GM19239 (cell line): ENCODE data around the gene STARD10.

Source experiments
- DNase-seq: peaks from one replicate; pipeline ENCODE4 v3.0.0; 2011; ENCODE audit warnings: low spot score; ENCODE audit not compliant: insufficient read length
- FAIRE-seq: peaks from 2 replicates; lab custom pipeline; 2011; peaks lifted over from hg19 to GRCh38; lab: Jason Lieb, UNC

STARD10 gene

DNA sequence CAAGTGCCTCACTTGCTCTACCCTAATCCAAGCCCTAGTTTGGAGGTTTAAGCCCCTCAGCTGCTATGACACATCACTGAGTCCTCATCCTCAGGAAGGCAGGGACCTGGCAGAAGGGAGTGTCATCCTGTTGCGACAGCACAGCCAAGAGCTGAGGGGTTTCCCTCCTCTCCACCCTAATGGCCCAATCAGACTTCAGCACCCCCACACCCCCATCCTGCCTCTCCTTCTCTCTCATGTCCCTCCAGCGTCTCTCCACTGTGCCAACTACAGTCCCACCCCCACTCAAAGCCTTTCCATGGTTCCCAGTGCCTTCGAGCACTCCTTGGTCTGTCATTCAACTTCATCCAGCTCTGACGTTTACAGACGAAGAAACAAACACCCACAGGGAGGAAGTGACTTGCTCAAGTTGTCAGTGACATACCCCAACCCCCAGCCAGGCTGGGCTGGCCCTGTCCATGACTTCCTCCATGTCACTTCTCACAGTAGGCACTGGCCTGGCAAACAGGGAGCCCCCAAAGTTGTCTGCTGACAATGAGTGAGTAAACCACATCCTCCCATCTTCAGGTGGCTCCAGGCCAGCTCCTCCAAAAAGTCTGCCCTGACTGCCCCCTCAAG, 57.3 kb downstream of the STARD10 start:
- FAIRE-seq, result peak; percentile 74

DNA sequence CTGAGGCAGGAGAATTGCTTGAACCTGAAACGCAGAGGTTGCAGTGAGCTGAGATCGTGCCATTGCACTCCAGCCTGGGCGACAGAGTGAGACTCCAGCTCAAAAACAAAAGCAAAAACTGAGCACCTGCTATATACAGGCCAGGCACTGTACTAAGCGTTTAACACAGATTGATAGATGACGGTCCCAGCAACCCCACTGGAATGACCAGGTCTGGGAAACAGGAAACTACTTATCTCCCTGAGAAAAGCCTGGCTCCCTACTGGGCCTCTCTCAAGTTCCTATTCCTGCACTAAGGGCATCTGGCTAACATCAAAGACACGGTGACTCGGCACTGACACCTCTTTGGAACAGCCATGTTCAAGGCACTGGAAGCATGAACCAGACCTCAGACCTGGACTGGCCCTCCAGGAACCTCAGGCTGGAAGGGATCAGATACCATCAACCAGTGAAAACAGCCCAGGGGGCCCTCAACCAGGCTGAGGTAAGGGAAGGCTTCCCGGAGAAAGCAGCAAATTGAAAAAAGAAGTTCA, 58.3 kb downstream of the STARD10 start:
- no peak for FAIRE-seq
- no peak for DNase-seq

More for the DNA sequence above, 57.3 kb downstream of the STARD10 start:
- DNase-seq, result no peak

DNA sequence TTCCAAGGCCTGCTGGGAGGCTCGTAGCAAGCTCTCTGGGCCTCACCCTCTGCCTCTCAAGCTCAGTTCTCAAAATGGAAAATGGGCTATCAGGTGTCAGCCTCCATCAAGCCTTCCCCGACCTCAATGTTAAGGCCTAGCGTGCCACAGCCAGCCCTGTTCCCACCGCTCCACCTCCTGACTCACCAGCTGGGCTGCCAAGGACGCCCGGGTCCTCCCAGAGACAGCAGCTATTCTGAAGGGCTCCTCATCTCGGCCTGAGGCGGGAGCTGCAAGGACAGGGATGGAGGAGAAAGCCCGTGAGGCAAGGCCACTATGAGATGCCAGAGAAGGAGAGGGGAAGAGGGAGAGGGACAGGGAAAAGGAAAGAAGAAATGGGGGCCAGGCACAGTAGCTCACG, 61.5 kb downstream of the STARD10 start:
- FAIRE-seq (no peak), DNase-seq (no peak)

GRCh38 chr11:72730737-72731136, 63.1 kb downstream of the STARD10 start:
- DNase-seq (no peak), FAIRE-seq (no peak)

GRCh38 chr11:72730243-72730642, 63.6 kb downstream of the STARD10 start:
- DNase-seq (no peak), FAIRE-seq (no peak)

DNA sequence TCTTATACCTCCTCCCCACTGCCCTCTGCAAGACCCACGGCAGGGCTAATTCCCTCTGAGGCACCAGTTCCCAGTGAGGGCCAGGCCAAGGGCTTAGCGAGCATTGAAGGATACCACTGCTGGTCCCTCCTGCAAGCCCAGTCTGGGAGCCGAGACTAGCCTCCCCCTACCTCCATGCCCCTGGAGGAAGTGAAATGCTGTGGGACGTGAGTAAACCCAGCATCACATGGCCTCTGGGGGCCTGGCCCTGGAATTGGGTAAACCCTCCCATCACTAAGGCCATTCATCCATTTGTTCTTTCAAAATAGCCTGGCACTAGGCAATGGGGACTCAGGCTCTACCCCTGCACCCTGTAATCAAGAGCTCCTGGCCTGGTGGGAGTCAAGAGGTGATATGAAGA, 66.3 kb downstream of the STARD10 start:
- no peak for FAIRE-seq
- DNase-seq, result no peak

DNA sequence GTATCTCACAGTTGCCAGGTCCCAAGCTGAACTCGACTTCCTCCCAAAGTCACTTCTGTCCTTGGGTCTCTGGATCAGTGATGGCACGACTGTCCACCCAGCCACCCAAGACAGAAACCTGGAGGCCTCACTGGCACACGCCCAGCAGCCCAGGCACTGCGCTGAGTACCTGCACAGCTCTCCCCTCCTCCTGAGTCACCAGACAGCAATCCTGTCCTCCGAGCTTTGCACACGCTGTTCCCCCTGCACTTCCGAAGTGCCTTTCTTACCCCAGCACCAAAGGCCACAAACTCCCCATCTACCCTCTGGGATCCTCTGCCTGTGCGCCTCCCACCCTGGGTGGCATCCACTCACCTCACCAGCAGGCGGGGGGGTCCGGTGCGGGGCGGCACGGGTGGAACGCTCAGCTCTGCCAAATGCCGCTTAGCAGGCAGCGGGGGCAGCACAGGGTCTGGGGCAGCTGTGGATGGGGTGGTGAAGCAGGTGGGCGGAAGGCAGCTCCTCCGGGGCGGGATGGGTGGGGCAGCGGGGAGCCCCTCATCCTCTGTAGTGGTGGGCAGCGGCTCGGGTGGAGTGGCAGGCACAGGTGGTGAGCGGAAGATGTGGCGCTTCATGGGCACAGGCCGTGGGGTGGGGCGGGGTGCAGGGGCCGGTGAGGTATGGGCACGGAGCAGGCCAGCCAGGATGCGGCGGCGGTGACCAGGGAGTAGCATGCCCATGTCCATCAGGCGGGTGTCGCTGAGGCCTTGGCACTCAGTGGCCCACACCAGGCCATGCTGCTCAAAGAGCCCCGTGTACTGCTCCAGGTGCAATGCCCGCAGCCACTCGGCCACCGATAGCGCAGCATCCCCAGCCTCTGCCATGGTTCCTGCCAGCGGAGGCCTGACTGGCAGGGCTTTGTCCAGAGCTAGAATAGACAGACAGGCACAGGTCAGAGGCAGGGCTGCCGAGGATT, 67.3 kb downstream of the STARD10 start:
- FAIRE-seq, result no peak

DNA sequence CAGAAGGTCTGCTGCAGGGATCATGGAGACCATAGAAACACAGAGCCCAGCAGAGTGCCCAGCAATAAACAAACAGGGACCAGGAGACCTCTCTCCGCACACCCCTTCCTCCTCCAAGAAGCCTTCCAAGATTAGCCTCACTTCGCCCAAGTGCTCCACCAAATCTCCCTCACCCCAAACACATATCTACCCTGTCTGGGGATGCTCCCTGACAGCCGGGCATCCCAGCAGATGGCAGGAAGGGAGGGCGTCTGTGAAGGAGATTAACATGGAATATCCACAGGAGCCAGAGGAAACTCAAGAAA, 68.2 kb downstream of the STARD10 start:
- FAIRE-seq, result no peak
- no peak for DNase-seq

More for the DNA sequence above, 67.3 kb downstream of the STARD10 start:
- DNase-seq, result no peak

DNA sequence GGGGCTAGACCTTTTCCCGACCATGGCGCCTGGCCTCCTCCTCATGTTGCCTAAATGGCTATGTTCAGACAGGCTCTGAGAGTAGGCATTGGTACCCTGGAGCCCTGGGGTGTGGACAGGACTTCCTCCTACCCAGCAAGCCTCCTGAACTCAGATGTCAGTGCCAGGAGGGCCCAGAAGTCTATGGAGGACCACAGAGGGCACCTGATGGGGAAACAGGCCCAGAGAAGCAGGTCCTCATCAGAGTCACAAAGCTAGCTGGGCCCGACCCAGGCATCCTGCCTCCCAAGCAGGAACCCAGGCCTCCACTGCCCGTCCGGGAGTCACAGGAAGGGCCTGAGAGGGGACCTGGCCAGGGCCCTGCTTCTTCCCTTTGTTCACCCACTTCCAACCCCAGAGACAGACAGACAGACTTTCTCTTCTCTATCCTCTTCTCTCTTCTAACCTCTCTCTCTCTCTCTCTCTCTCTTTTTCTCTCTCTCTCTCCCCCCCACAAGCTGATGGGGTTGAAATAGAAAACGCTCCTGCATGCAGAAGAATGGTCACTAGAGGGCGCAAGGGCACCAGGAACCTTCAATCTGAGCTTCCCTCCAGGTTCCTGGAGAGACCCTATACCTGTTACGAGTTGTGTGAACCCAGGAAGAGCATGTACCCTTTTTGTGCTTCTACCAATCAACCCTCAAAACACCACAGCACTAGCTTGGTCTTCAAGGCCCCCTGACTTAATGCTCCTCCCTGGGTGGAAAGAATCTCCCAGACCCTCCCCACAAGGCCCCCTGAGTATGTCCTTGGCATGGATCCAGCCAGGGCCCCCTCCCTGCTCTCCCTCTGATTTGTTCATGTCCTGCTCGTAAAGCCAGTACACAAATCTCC, 68.8 kb downstream of the STARD10 start:
- peak; percentile 69 for DNase-seq
- peak; percentile 95 for FAIRE-seq

GRCh38 chr11:72724021-72724551, 69.8 kb downstream of the STARD10 start:
- no peak for FAIRE-seq

GRCh38 chr11:72723508-72723907, 70.3 kb downstream of the STARD10 start:
- FAIRE-seq, result no peak
- DNase-seq, result no peak

More at GRCh38 chr11:72724021-72724551, 69.8 kb downstream of the STARD10 start:
- DNase-seq, result no peak

DNA sequence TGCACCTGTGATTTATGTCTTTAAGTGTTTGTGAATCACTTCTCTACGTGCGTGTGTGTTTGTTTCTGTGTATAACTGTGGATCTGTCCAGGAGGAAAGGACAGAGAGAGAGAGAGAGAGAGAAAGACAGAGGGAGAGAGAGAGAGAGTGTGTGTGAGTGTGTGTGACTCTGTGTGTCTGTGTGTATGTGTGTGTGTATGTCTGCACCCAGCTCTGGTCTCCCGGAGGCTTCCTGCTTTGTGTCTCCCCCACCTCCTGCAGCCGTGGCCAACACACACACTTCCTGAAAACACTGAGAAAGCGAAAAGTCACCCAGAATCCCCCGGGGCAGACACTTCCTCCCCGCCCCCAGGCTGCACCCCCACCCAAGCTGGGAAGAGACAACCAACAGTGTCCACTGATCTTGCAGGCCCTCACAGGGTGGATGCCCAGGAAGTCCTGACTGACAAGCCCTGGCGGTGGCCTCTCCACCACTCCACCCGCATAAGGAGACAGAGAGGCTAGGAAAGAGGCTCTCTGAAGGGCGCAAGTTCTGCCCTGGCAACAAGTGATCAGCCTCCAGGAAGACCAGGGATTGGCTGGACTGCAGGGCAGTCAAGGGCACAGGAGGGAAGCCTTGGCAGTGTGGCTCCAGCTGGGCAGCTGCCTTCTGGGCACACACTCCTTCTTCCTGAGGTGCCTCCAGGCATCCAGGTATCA, 71.6 kb downstream of the STARD10 start:
- FAIRE-seq (peak; percentile 98), DNase-seq (peak; percentile 92)

- no peak for DNase-seq
Measured at GRCh38 chr11:72721689-72722049, 72.2 kb downstream of the STARD10 start.

GRCh38 chr11:72721276-72721675, 72.6 kb downstream of the STARD10 start:
- no peak for FAIRE-seq

More at GRCh38 chr11:72721689-72722049, 72.2 kb downstream of the STARD10 start:
- FAIRE-seq, result no peak

DNA sequence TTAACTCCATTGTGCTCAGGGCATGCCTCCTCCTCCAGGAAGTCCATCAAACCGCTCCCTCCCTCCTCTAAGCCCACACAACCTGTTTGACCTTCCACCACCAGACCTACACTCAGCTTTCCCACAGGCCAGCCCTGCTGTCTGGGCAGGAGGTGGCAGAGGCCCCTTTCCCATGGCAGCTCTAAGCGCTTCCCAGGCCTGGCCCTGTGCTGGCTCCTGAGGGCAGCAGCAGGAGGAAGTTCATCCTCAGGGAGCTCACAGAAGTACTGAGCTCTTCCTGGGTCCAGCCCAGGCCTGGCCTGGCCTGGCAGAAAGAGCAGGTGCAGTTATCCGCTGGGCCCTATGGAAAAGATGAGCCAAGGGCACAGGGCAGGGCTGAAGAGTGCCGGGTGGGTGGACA, 73.1 kb downstream of the STARD10 start:
- FAIRE-seq, result no peak

More at GRCh38 chr11:72721276-72721675, 72.6 kb downstream of the STARD10 start:
- DNase-seq, result no peak

GRCh38 chr11:72720047-72720446, 73.8 kb downstream of the STARD10 start:
- DNase-seq (no peak), FAIRE-seq (no peak)

More for the DNA sequence above, 73.1 kb downstream of the STARD10 start:
- DNase-seq, result no peak

DNA sequence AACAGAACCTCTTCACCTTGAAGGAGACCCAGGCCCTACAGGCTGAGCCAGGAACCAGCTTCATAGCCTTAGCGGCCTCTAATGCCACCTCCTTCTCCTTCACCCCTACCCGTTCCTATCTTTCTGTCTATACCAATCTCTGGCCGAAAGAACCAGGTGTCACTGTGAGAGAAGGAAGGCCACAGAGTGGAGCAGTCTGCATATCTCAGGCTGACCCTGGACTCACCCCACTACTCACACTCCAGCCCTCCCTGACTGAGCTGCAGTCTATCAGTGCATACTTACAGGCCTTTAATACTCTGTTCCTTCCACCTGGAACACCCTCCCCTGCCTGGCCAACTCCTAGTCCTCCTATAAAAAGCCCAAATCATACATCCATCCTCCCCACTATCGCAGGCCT, 74.3 kb downstream of the STARD10 start:
- FAIRE-seq (no peak), DNase-seq (no peak)

- FAIRE-seq (peak; percentile 68), DNase-seq (no peak)
Measured at GRCh38 chr11:72719144-72719543, 74.7 kb downstream of the STARD10 start.

GRCh38 chr11:72718101-72718501, 75.7 kb downstream of the STARD10 start:
- FAIRE-seq (no peak), DNase-seq (no peak)
